ENCODE data around the gene FAM234B.

The FAM234B gene

DNA sequence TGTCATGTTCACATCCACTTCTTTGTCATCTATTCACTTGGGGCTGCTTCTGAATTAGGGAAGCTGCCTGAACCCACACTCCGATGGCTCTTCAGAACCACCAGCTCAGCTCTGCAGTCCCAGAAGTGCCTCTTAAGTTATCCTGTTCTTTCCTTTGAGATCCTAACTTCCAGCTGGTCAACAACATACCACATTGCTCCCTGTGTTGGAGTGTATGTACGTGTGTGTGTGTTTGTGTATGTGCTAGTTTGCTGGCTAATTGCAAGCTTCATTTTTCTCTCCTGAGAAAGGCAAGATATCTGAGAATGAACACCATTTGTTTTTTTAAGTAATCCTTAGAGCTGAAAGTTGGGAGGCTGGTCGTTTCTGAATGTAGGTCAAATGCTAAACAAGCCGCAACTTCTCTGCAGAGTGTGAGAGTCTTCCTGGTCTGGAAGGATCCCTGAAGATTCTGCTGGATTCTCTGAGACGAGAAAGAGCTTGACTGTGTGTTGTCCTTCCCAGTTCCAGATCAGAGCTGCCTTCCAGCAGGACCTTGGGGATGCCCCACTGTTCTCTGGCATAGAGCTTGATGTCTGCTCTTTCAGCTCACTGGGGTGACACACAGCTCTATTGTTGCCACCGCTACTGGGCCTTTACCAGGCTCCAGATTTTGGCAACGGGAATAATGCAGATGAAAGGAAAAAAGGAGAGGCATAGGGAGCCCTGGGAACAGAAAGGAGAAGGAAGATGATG is 58.4 kb downstream of the FAM234B start:
- Histone ChIP-seq H3F3A (ENCODE audit: low read depth) (peaks cover 20% of the 10 kb centered on the region), H4K20me1 (ENCODE audit: insufficient read depth, low read length, poor library complexity, severe bottlenecking) (no peaks in the 10 kb centered on the region), H3K36me3 (ENCODE audit: insufficient read depth, low read length) (no peaks in the 10 kb centered on the region), H3K9ac (ENCODE audit: low read depth, low read length, poor library complexity, severe bottlenecking) (no peak overlapping the region), H3K9me2 (replicated peaks; ENCODE audit: low read depth, low read length) (no peaks in the 10 kb centered on the region), H3K9me3 (ENCODE audit: insufficient read depth, low read depth, low read length) (no peaks in the 10 kb centered on the region), H3K79me2 (ENCODE audit: insufficient read depth, low read length) (no peaks in the 10 kb centered on the region), H3K4me2 (ENCODE audit: low read depth, low read length, poor library complexity, severe bottlenecking) (peak overlapping the region; percentile 78), H2AFZ (ENCODE audit: low read length) (no peak overlapping the region), H3K4me3 (ENCODE audit: low read length, poor library complexity, severe bottlenecking) (no peak overlapping the region), H3K4me1 (ENCODE audit: insufficient read depth, low read length, poor library complexity, severe bottlenecking) (peaks cover 54% of the 10 kb centered on the region), H3K27me3 (ENCODE audit: insufficient read depth, low read length, poor library complexity, severe bottlenecking) (no peaks in the 10 kb centered on the region)
- no peak for TF ChIP-seq EZH2phosphoT487 (IDR thresholded peaks at IDR 0.05; ENCODE audit: borderline replicate concordance)
- TF ChIP-seq, protein P1, sequence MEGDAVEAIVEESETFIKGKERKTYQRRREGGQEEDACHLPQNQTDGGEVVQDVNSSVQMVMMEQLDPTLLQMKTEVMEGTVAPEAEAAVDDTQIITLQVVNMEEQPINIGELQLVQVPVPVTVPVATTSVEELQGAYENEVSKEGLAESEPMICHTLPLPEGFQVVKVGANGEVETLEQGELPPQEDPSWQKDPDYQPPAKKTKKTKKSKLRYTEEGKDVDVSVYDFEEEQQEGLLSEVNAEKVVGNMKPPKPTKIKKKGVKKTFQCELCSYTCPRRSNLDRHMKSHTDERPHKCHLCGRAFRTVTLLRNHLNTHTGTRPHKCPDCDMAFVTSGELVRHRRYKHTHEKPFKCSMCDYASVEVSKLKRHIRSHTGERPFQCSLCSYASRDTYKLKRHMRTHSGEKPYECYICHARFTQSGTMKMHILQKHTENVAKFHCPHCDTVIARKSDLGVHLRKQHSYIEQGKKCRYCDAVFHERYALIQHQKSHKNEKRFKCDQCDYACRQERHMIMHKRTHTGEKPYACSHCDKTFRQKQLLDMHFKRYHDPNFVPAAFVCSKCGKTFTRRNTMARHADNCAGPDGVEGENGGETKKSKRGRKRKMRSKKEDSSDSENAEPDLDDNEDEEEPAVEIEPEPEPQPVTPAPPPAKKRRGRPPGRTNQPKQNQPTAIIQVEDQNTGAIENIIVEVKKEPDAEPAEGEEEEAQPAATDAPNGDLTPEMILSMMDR (conservative IDR thresholded peaks at IDR 0.05; ENCODE audit: low read length) = no peak

DNA sequence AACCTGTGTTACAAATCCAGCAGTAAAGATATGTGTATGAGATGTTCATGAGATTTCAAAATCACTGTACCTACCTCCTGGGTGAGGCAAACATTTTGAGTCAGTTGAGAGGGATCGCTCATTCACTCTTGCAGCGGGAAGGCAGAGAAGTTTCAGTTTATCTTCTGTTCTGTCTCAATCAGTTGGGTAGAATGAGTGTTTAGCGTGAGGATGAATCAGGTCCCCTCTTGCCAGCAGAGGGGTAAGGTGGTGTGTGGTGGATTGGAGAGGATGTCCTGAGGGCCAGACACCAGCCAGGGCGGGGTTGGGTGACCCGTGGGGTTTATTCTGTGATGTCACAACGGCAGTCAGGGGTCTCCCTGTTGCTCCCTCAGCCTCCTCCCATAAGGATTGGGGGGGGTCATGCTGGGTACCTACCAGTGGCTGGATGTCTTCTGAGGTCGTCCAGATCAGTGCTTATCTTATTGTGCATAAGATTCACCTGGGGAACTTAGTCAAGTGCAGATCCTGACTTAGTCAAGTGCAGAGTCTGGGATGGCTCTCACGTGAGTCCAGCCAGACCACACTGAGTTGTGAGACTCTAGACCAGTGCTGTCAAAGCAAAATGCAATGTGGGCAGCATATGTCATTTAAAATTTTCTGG is 59.3 kb downstream of the FAM234B start, which contains the start of gene GSG1:
Gene GSG1 (minus strand): TSS at position 277 of the 643 bp plus-strand sequence. CDS start 155 bp downstream, at position 122.
- no peak within 1 kb of the TSS for H3K4me3 ChIP-seq (ENCODE audit: low read length, poor library complexity, severe bottlenecking)
- no peaks in the 10 kb centered on the region for H4K20me1 ChIP-seq (ENCODE audit: insufficient read depth, low read length, poor library complexity, severe bottlenecking)
- no peaks in the 10 kb centered on the region for H3K9me2 ChIP-seq (replicated peaks; ENCODE audit: low read depth, low read length)
- H3K4me1 ChIP-seq (ENCODE audit: insufficient read depth, low read length, poor library complexity, severe bottlenecking) = peaks cover 46% of the 10 kb centered on the region
- no peaks in the 10 kb centered on the region; the same call in 1 of the 2 replicates for H3K9me3 ChIP-seq (ENCODE audit: insufficient read depth, low read depth, low read length)
- TF ChIP-seq, protein P1 (conservative IDR thresholded peaks at IDR 0.05; ENCODE audit: low read length) = no peak
- TF ChIP-seq EZH2phosphoT487 (IDR thresholded peaks at IDR 0.05; ENCODE audit: borderline replicate concordance) = no peak
- H2AFZ ChIP-seq (ENCODE audit: low read length) = no peak within 1 kb of the TSS
- no peak within 1 kb of the TSS for H3K9ac ChIP-seq (ENCODE audit: low read depth, low read length, poor library complexity, severe bottlenecking)
- peaks cover 20% of the 10 kb centered on the region for H3F3A ChIP-seq (ENCODE audit: low read depth)
- H3K36me3 ChIP-seq (ENCODE audit: insufficient read depth, low read length) = no peaks in the 10 kb centered on the region
- H3K27me3 ChIP-seq (ENCODE audit: insufficient read depth, low read length, poor library complexity, severe bottlenecking) = no peaks in the 10 kb centered on the region
- no peak within 1 kb of the TSS for H3K4me2 ChIP-seq (ENCODE audit: low read depth, low read length, poor library complexity, severe bottlenecking)
- no peaks in the 10 kb centered on the region for H3K79me2 ChIP-seq (ENCODE audit: insufficient read depth, low read length)

DNA sequence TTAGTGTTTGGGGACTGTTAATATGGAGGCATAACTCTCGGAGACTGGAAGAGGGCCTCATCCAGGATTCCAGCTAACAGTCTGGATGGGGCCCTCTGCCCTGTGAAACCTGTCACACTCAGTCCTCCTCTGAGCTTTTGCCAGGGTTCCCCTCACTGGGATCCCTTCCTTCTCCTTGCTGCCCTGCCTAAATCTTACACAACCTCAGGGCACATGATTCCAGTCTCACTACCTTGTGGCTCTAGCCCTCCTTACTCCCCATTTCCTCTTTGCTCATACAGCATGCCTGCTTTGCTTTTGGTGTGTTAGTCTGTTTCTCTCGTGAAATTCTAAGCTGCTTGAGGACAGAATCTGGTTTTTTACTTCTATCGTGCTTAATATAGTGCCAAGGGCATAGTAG is 60.2 kb downstream of the FAM234B start:
- Histone ChIP-seq H3K9ac (ENCODE audit: low read depth, low read length, poor library complexity, severe bottlenecking) (no peak overlapping the region), H3F3A (ENCODE audit: low read depth) (peaks cover 14% of the 10 kb centered on the region), H3K4me2 (ENCODE audit: low read depth, low read length, poor library complexity, severe bottlenecking) (no peak overlapping the region), H3K4me1 (ENCODE audit: insufficient read depth, low read length, poor library complexity, severe bottlenecking) (peaks cover 37% of the 10 kb centered on the region), H3K36me3 (ENCODE audit: insufficient read depth, low read length) (no peaks in the 10 kb centered on the region), H3K27me3 (ENCODE audit: insufficient read depth, low read length, poor library complexity, severe bottlenecking) (no peaks in the 10 kb centered on the region), H3K9me3 (ENCODE audit: insufficient read depth, low read depth, low read length) (no peaks in the 10 kb centered on the region; the same call in 1 of the 2 replicates), H3K9me2 (replicated peaks; ENCODE audit: low read depth, low read length) (no peaks in the 10 kb centered on the region), H3K79me2 (ENCODE audit: insufficient read depth, low read length) (no peaks in the 10 kb centered on the region), H2AFZ (ENCODE audit: low read length) (no peak overlapping the region), H3K4me3 (ENCODE audit: low read length, poor library complexity, severe bottlenecking) (no peak overlapping the region), H4K20me1 (ENCODE audit: insufficient read depth, low read length, poor library complexity, severe bottlenecking) (no peaks in the 10 kb centered on the region)
- no peak for TF ChIP-seq EZH2phosphoT487 (IDR thresholded peaks at IDR 0.05; ENCODE audit: borderline replicate concordance)
- TF ChIP-seq, protein P1 (conservative IDR thresholded peaks at IDR 0.05; ENCODE audit: low read length) = no peak
